ENCODE data around the gene POU2F1. TPM values are rescaled to one million over a fixed set of nuclear protein-coding genes. Genes with fewer than 3 reads are reported as not detected.
A peak's percentile ranks its signal among the peaks of the same experiment; 100 is the strongest.

Gene POU2F1
- total RNA-seq, 1 donor from 2014 or later = 20.2 TPM

DNA sequence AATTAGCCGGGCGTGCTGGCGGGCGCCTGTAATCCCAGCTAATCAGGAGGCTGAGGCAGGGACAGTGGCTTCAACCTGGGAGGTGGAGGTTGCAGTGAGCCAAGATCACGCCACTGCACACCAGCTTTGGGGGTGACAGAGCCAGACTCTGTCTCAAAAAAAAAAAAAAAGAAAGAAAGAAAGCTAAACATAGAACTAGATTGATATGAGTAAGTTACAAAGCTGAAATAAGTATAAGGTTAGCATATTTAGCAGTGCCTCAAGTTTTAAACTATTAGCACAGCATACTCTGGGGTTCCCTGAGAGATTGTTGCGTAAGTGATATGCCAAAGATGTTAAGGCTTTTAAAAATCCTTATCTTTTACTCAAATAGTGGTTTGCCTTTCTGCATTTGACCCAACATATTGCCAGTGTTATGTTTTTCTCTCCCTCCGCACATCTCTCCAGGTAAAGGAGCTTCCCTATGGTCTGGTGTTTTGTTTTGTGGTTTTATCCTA lies 171.6 kb downstream of the POU2F1 start:
- Mint-ChIP-seq H3K4me3 (no peak overlapping the region), H3K4me1 (ENCODE audit: low read depth) (peaks cover 4% of the 10 kb centered on the region), H3K36me3 (ENCODE audit: low read depth) (peaks cover 7% of the 10 kb centered on the region), H3K27me3 (ENCODE audit: insufficient read depth) (no peaks in the 10 kb centered on the region), H3K9me3 (no peaks in the 10 kb centered on the region), H3K27ac (no peak overlapping the region)
- intact Hi-C loops (cut with micrococcal nuclease) = no loop called here
- DNase-seq (ENCODE audit: low spot score) = no peak

DNA sequence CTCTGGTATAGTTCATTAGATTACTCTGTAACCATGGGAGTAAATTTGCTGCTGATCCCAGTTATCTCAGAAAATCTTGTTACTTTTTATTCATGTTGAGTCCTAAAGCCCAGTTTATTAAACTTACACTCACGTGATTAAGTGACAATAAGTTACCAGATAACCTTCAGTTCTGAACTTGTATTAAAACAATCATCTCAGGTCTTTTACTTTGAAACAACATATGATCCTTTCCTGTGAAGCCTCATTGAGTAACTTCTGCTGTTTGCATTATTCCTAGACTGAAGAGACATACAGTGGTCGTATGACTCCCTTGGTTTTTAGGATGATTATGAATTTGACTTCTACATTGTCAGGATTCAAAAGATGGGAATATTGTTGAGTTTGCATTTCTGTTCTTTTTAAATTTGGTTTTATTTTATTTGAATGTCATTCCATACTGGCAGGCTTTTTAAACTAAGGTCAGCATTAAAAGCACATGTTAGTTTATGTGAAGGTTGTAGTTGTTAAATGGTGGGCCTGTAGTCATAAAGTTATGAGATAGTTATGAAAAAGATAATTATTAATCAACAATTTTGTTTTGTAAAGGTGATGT lies 179.8 kb downstream of the POU2F1 start:
- no peak overlapping the region for H3K4me3 Mint-ChIP-seq
- H3K36me3 Mint-ChIP-seq (ENCODE audit: low read depth) = peaks cover 18% of the 10 kb centered on the region
- no peaks in the 10 kb centered on the region for H3K9me3 Mint-ChIP-seq
- no peaks in the 10 kb centered on the region for H3K4me1 Mint-ChIP-seq (ENCODE audit: low read depth)
- DNase-seq (ENCODE audit: low spot score) = no peak
- intact Hi-C loops (cut with micrococcal nuclease) = no loop called here
- no peak overlapping the region for H3K27ac Mint-ChIP-seq
- no peaks in the 10 kb centered on the region for H3K27me3 Mint-ChIP-seq (ENCODE audit: insufficient read depth)

DNA sequence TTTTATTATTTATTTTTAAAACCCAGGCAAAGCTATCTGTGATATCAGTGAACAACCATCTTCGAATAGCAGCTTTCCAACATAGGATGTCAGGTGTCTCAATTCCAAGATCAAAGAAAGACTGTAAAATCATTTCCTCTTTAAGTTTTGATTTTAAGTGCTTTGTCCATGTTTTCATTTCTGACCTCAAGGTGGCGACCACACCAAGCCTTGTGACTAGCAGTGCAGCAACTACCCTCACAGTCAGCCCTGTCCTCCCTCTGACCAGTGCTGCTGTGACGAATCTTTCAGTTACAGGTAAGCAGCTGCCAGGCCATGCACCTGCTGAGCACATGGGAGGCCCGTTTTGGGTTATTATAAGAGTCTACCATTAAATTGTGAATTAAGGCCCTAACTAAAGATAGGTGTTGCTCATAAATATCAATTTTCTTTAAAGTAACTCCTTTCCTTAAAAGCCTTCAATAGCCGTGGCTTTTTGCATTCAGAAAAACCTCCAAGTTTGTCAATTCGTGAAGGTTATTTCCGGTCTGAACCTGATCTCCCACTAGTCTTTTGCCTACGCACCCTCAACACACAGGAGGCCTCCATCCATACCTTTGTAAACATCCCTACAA lies 180.7 kb downstream of the POU2F1 start:
- peaks cover 22% of the 10 kb centered on the region for H3K36me3 Mint-ChIP-seq (ENCODE audit: low read depth)
- H3K4me1 Mint-ChIP-seq (ENCODE audit: low read depth) = no peaks in the 10 kb centered on the region
- no peak overlapping the region for H3K4me3 Mint-ChIP-seq
- DNase-seq (ENCODE audit: low spot score) = peak; percentile 12
- no peaks in the 10 kb centered on the region for H3K9me3 Mint-ChIP-seq
- no peak overlapping the region for H3K27ac Mint-ChIP-seq
- intact Hi-C loops (cut with micrococcal nuclease) = no loop called here
- H3K27me3 Mint-ChIP-seq (ENCODE audit: insufficient read depth) = no peaks in the 10 kb centered on the region

DNA sequence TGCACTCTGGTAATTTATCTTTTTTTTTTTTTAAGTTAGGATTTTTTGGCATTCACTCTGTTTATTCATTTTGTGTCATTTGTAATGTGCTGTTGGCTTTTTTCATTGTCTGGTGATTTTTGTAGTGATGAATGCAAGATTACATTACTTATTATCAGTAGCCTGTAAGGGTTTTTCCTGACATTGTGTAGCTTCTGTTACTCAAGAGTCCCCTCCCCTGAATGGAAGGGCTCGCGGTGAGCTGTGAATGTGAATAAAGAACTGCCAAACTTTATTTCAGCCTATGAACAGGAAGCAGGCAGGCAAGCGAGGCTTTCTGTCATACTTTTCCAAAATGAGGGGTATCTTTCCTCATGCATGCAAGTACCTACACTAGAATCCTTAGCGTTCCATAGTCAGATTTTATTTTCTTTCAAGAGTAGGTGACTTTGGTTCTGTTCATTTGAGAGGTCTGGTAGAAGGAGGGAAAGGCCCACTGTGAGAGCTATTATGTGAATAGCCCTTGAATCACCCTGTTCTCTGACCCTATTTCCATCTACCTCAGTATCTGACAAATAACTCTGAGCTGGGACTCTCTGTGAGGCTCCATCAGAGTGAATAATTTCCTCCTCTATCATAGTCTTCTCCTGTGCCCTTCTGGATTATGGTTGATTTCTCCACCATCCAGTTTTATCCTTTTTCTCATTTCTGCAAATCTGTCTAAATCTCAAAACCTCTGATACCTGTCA lies 183.6 kb downstream of the POU2F1 start:
- peaks cover 18% of the 10 kb centered on the region for H3K36me3 Mint-ChIP-seq (ENCODE audit: low read depth)
- no peaks in the 10 kb centered on the region for H3K27me3 Mint-ChIP-seq (ENCODE audit: insufficient read depth)
- no peaks in the 10 kb centered on the region for H3K9me3 Mint-ChIP-seq
- intact Hi-C loops (cut with micrococcal nuclease) = no loop called here
- DNase-seq (ENCODE audit: low spot score) = no peak
- H3K4me1 Mint-ChIP-seq (ENCODE audit: low read depth) = no peaks in the 10 kb centered on the region
- H3K4me3 Mint-ChIP-seq = no peak overlapping the region
- no peak overlapping the region for H3K27ac Mint-ChIP-seq

DNA sequence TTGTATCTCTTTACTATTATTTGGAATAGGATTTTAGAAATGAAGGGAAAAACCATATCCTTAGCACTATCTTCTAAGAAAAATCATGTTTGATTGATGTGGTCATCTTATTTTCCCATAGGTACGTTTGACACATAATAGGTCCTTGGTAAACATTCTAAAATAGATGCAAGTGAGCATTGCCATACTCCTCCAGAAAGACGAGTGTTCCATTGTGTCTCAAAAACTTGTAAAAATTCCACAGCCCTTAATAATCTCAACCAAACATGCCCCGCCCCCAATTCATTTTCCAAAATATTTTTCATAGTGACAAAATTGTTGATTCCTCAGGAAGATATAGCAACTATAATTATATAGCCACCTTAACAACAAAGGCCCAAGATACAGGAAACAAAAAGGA lies 184.2 kb downstream of the POU2F1 start:
- Mint-ChIP-seq H3K4me1 (ENCODE audit: low read depth) (no peaks in the 10 kb centered on the region), H3K27ac (no peak overlapping the region), H3K9me3 (no peaks in the 10 kb centered on the region), H3K4me3 (no peak overlapping the region), H3K27me3 (ENCODE audit: insufficient read depth) (no peaks in the 10 kb centered on the region), H3K36me3 (ENCODE audit: low read depth) (peaks cover 18% of the 10 kb centered on the region)
- intact Hi-C loops (cut with micrococcal nuclease) = loop anchor here (5.0 kb wide), 1 partner anchor 138 kb away; no protein-coding TSS in a partner anchor
- no peak for DNase-seq (ENCODE audit: low spot score)

DNA sequence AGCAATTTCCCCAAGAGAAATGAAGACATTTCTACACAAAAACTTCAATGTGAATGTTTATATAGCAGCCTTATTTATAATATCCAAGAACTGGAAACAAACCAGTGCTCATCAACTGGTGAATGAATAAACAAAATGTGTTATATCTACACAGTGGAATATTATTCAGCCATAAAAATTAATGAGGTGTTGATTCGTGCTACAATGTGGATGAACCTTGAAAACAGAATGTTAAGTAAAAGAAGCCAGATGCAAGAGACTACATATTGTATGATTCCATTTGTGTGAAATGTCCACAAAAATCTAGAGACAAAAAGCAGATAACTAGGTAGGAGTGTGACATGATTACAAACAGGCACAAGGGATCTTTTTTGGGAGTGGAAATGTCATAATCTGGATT lies 187.7 kb downstream of the POU2F1 start:
- peaks cover 13% of the 10 kb centered on the region for H3K4me1 Mint-ChIP-seq (ENCODE audit: low read depth)
- no peaks in the 10 kb centered on the region for H3K9me3 Mint-ChIP-seq
- H3K4me3 Mint-ChIP-seq = no peak overlapping the region
- H3K27ac Mint-ChIP-seq = no peak overlapping the region
- no peak for DNase-seq (ENCODE audit: low spot score)
- intact Hi-C loops (cut with micrococcal nuclease) = loop anchor here (5.0 kb wide), 1 partner anchor 141 kb away; no protein-coding TSS in a partner anchor
- H3K36me3 Mint-ChIP-seq (ENCODE audit: low read depth) = peaks cover 22% of the 10 kb centered on the region
- no peaks in the 10 kb centered on the region for H3K27me3 Mint-ChIP-seq (ENCODE audit: insufficient read depth)

DNA sequence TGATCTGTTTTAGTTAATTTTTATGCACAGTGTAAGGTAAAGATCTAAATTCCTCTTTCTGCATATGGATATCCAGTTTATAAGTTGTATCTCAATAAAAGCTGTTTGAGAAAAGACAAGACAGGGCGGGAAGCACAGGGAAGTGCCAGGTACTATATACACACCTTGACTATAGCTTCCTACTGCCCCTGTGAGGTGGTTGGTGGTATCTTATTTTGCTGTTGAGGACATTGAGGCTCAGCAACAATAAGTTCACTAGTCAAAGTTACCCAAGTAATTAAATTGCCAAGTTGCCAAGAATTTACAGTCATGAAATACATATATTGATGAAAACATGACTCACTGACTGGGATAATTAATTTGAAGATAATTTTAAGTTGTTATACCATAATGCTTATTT lies 188.5 kb downstream of the POU2F1 start:
- DNase-seq (ENCODE audit: low spot score) = no peak

DNA sequence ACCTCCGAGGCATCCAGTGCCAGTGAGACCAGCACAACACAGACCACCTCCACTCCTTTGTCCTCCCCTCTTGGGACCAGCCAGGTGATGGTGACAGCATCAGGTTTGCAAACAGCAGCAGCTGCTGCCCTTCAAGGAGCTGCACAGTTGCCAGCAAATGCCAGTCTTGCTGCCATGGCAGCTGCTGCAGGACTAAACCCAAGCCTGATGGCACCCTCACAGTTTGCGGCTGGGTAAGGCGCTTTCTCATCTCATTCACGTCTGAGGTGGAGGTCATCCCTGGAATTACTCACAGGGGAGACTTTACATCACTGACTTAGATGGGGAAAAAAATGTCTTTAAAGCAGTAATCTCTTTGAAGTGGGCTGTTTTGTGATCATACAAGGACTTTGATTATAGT lies 191.4 kb downstream of the POU2F1 start:
- no peaks in the 10 kb centered on the region for H3K27me3 Mint-ChIP-seq (ENCODE audit: insufficient read depth)
- peaks cover 16% of the 10 kb centered on the region for H3K4me1 Mint-ChIP-seq (ENCODE audit: low read depth)
- H3K36me3 Mint-ChIP-seq (ENCODE audit: low read depth) = peaks cover 14% of the 10 kb centered on the region
- H3K27ac Mint-ChIP-seq = no peak overlapping the region
- H3K9me3 Mint-ChIP-seq = no peaks in the 10 kb centered on the region
- intact Hi-C loops (cut with micrococcal nuclease) = no loop called here
- no peak for DNase-seq (ENCODE audit: low spot score)
- H3K4me3 Mint-ChIP-seq = no peak overlapping the region

More for the DNA sequence above, 188.5 kb downstream of the POU2F1 start:
- Mint-ChIP-seq H3K27me3 (ENCODE audit: insufficient read depth) (no peaks in the 10 kb centered on the region), H3K9me3 (no peaks in the 10 kb centered on the region), H3K4me1 (ENCODE audit: low read depth) (peaks cover 16% of the 10 kb centered on the region), H3K4me3 (no peak overlapping the region), H3K36me3 (ENCODE audit: low read depth) (peaks cover 19% of the 10 kb centered on the region), H3K27ac (no peak overlapping the region)
- intact Hi-C loops (cut with micrococcal nuclease) = loop anchor here (5.0 kb wide), 1 partner anchor 142 kb away; no protein-coding TSS in a partner anchor

DNA sequence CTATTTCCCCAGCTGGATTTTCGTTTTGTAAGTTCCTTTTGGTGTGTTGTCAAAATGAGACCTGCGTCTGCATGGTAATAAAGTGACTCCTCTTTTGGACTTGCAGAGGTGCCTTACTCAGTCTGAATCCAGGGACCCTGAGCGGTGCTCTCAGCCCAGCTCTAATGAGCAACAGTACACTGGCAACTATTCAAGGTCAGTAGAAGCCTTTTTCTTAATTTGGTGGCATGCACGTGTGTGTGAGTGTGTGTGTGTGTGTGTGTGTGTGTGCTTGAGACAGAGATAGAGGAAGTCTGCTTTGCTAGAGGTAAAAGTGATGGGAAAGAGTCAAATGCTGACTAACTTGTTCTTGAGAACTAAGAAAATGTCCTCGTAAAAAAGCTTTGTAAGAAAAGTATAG lies 192.2 kb downstream of the POU2F1 start:
- peaks cover 16% of the 10 kb centered on the region for H3K4me1 Mint-ChIP-seq (ENCODE audit: low read depth)
- H3K27me3 Mint-ChIP-seq (ENCODE audit: insufficient read depth) = no peaks in the 10 kb centered on the region
- intact Hi-C loops (cut with micrococcal nuclease) = no loop called here
- no peaks in the 10 kb centered on the region for H3K9me3 Mint-ChIP-seq
- no peak for DNase-seq (ENCODE audit: low spot score)
- no peak overlapping the region for H3K4me3 Mint-ChIP-seq
- H3K27ac Mint-ChIP-seq = no peak overlapping the region
- H3K36me3 Mint-ChIP-seq (ENCODE audit: low read depth) = peaks cover 14% of the 10 kb centered on the region

DNA sequence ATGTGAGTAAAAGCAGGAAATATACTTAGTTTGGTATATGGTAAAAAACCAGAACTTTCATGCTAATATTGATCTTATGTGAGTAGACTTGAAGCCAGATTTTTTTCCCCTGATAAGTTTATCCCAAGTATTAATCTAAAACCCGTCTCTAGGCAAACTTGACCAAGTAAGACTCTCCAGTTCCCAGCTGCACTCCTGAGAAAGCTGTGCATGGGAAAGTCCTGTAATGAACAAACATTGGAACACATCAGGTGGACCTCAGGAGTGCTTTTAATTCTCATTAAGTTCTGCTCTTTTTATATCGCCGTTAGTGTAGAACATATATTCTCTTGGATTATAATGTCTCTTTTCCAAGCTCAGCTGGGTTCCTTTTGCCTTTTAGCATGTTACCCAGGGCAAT lies 192.6 kb downstream of the POU2F1 start:
- intact Hi-C loops (cut with micrococcal nuclease) = no loop called here
- no peaks in the 10 kb centered on the region for H3K9me3 Mint-ChIP-seq
- peaks cover 16% of the 10 kb centered on the region for H3K36me3 Mint-ChIP-seq (ENCODE audit: low read depth)
- no peaks in the 10 kb centered on the region for H3K27me3 Mint-ChIP-seq (ENCODE audit: insufficient read depth)
- H3K27ac Mint-ChIP-seq = no peak overlapping the region
- DNase-seq (ENCODE audit: low spot score) = no peak
- no peak overlapping the region for H3K4me3 Mint-ChIP-seq
- H3K4me1 Mint-ChIP-seq (ENCODE audit: low read depth) = peaks cover 16% of the 10 kb centered on the region

DNA sequence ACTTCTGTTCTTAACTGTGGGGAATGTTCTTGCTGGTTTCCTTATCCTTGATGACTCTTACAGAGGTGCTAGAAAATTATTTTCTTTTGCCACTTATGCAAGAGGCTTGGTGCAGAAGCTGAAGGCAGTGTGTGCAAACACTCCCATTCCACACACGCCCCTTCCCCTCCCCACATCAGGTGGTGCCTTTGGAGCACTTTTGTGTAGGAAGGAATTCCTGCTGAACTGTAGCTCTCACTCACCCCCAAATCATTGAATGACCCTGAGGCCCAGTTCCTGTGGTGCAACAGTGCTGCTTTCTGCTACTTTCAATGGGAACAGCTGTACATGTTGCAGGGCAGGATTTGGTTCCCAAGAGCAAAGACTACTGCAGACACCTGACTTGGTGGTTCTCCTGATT lies 195.8 kb downstream of the POU2F1 start:
- no peaks in the 10 kb centered on the region for H3K27me3 Mint-ChIP-seq (ENCODE audit: insufficient read depth)
- peaks cover 12% of the 10 kb centered on the region for H3K4me1 Mint-ChIP-seq (ENCODE audit: low read depth)
- DNase-seq (ENCODE audit: low spot score) = no peak
- H3K36me3 Mint-ChIP-seq (ENCODE audit: low read depth) = peaks cover 18% of the 10 kb centered on the region
- no peak overlapping the region for H3K27ac Mint-ChIP-seq
- no peak overlapping the region for H3K4me3 Mint-ChIP-seq
- intact Hi-C loops (cut with micrococcal nuclease) = no loop called here
- no peaks in the 10 kb centered on the region for H3K9me3 Mint-ChIP-seq

DNA sequence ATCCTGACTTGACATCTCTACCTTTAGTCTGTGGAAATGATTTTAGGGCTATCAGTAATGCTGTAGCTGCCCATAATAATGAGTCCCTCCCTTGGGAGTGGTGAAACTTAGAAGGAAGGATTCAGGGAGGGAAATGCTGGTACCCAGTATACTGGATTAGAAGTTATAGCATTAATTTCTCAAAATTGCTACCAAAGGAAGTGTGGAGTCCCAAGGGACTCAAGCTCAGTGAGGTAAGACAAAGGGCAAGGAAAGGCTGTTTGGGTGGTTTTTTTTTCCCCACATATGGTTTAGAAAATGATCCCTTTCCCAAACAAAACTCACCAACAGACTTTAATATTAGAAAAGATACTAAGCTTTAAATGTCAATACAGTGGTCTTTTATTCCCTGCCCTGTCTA lies 197.7 kb downstream of the POU2F1 start:
- H3K36me3 Mint-ChIP-seq (ENCODE audit: low read depth) = peaks cover 11% of the 10 kb centered on the region
- peaks cover 2% of the 10 kb centered on the region for H3K4me1 Mint-ChIP-seq (ENCODE audit: low read depth)
- no peak overlapping the region for H3K4me3 Mint-ChIP-seq
- DNase-seq (ENCODE audit: low spot score) = no peak
- H3K27me3 Mint-ChIP-seq (ENCODE audit: insufficient read depth) = no peaks in the 10 kb centered on the region
- intact Hi-C loops (cut with micrococcal nuclease) = no loop called here
- no peak overlapping the region for H3K27ac Mint-ChIP-seq
- no peaks in the 10 kb centered on the region for H3K9me3 Mint-ChIP-seq

DNA sequence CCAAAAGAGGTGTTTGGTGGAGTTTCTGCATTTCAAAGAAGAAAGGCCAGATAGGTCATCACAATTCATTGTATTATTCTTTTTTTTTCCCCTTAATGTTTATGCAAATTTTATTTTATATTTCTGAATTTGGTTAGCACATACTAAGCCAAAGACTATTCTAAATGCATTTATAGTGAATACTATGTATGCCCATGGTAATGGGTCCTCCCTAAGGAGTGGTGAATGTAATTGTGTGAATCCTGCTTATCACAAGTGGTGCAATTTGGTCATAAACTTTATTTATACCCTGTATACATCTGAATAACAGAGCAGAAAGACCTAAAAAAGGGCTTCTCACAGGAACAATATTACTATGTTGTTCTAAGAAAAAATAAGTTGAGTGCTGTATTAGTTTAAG lies 198.6 kb downstream of the POU2F1 start:
- Mint-ChIP-seq H3K4me1 (ENCODE audit: low read depth) (no peaks in the 10 kb centered on the region), H3K36me3 (ENCODE audit: low read depth) (peaks cover 12% of the 10 kb centered on the region), H3K4me3 (no peak overlapping the region), H3K27me3 (ENCODE audit: insufficient read depth) (no peaks in the 10 kb centered on the region), H3K9me3 (no peaks in the 10 kb centered on the region), H3K27ac (no peak overlapping the region)
- intact Hi-C loops (cut with micrococcal nuclease) = no loop called here
- DNase-seq (ENCODE audit: low spot score) = no peak
